ENCODE data around the gene DRD4. TPM values are rescaled to one million over a fixed set of nuclear protein-coding genes. Genes with fewer than 3 reads are reported as not detected.
A peak's percentile ranks its signal among the peaks of the same experiment; 100 is the strongest.

The DRD4 gene
- total and polyA plus RNA-seq, 9 of the 15 experiments (the other 6 are each of a cell fraction or from before 2014, with no cell fraction given): 0.04 to 0.95 (median 0.21) TPM; not detected in 5

DNA sequence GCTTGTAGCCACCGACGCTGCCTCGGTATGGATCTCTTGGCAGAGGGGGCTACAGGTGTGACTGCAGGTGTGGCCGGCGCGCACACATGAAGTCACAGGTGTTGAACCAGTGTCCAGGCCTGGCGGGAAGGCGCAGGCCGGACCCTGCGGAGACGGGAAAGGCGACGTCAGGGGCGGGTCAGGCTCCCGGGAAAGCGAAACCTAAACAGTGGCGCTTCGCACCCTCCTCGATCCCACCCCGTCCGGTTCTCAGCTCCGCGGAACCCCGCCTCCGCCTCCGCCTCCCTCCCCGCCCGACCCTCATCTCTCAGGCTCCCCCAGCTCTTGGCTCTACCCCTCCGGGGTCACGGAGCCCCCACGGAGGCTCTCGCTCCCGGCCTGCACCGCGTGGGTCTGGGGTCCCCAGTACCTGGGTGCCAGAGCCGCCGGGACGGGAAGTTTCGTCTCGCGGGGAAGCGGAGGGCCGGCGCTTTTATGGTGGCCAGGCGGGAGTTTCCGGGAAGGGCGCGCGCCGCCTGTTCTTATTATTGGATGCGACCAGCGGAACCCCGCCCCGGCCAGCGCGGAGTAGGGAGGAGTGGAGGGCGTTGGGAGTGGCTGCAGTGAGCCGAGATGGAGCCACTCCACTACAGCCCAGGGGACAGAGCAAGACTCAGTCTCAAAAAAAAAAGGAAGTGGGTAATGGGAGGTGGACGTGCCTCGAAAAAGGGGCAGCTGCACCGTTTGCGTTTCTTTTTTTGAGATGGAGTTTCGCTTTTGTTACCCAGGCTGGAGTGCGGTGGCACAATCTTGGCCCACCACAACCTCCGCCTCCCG, 21.4 kb upstream of the DRD4 start, which contains the start of gene IRF7 (continued):
- TF ChIP-seq, protein P1, sequence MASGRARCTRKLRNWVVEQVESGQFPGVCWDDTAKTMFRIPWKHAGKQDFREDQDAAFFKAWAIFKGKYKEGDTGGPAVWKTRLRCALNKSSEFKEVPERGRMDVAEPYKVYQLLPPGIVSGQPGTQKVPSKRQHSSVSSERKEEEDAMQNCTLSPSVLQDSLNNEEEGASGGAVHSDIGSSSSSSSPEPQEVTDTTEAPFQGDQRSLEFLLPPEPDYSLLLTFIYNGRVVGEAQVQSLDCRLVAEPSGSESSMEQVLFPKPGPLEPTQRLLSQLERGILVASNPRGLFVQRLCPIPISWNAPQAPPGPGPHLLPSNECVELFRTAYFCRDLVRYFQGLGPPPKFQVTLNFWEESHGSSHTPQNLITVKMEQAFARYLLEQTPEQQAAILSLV (tag; IDR thresholded peaks at IDR 0.05): no peak
- TF ChIP-seq ZNF57 (CRISPR knock-in tag; IDR thresholded peaks at IDR 0.05): no peak
- no peak for TF ChIP-seq ARID1B (IDR thresholded peaks at IDR 0.05)
- TF ChIP-seq, protein P2, sequence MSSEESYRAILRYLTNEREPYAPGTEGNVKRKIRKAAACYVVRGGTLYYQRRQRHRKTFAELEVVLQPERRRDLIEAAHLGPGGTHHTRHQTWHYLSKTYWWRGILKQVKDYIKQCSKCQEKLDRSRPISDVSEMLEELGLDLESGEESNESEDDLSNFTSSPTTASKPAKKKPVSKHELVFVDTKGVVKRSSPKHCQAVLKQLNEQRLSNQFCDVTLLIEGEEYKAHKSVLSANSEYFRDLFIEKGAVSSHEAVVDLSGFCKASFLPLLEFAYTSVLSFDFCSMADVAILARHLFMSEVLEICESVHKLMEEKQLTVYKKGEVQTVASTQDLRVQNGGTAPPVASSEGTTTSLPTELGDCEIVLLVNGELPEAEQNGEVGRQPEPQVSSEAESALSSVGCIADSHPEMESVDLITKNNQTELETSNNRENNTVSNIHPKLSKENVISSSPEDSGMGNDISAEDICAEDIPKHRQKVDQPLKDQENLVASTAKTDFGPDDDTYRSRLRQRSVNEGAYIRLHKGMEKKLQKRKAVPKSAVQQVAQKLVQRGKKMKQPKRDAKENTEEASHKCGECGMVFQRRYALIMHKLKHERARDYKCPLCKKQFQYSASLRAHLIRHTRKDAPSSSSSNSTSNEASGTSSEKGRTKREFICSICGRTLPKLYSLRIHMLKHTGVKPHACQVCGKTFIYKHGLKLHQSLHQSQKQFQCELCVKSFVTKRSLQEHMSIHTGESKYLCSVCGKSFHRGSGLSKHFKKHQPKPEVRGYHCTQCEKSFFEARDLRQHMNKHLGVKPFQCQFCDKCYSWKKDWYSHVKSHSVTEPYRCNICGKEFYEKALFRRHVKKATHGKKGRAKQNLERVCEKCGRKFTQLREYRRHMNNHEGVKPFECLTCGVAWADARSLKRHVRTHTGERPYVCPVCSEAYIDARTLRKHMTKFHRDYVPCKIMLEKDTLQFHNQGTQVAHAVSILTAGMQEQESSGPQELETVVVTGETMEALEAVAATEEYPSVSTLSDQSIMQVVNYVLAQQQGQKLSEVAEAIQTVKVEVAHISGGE (CRISPR knock-in tag; IDR thresholded peaks at IDR 0.05): peak in 1 of 3 experiments; percentile 86; a peak in 2 of 6 replicates
- TF ChIP-seq EWSR1 (IDR thresholded peaks at IDR 0.05; ENCODE audit: borderline replicate concordance, low read depth, partially characterized antibody): no peak
- no peak for TF ChIP-seq ZKSCAN8 (CRISPR knock-in tag; IDR thresholded peaks at IDR 0.05)
- TF ChIP-seq BCOR (IDR thresholded peaks at IDR 0.05): no peak
- TF ChIP-seq HMBOX1 (IDR thresholded peaks at IDR 0.05): no peak
- no peak for TF ChIP-seq MLLT1 (IDR thresholded peaks at IDR 0.05)
- TF ChIP-seq, protein P3, sequence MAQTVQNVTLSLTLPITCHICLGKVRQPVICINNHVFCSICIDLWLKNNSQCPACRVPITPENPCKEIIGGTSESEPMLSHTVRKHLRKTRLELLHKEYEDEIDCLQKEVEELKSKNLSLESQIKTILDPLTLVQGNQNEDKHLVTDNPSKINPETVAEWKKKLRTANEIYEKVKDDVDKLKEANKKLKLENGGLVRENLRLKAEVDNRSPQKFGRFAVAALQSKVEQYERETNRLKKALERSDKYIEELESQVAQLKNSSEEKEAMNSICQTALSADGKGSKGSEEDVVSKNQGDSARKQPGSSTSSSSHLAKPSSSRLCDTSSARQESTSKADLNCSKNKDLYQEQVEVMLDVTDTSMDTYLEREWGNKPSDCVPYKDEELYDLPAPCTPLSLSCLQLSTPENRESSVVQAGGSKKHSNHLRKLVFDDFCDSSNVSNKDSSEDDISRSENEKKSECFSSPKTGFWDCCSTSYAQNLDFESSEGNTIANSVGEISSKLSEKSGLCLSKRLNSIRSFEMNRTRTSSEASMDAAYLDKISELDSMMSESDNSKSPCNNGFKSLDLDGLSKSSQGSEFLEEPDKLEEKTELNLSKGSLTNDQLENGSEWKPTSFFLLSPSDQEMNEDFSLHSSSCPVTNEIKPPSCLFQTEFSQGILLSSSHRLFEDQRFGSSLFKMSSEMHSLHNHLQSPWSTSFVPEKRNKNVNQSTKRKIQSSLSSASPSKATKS (CRISPR knock-in tag; IDR thresholded peaks at IDR 0.05): no peak
- TF ChIP-seq, protein P4, sequence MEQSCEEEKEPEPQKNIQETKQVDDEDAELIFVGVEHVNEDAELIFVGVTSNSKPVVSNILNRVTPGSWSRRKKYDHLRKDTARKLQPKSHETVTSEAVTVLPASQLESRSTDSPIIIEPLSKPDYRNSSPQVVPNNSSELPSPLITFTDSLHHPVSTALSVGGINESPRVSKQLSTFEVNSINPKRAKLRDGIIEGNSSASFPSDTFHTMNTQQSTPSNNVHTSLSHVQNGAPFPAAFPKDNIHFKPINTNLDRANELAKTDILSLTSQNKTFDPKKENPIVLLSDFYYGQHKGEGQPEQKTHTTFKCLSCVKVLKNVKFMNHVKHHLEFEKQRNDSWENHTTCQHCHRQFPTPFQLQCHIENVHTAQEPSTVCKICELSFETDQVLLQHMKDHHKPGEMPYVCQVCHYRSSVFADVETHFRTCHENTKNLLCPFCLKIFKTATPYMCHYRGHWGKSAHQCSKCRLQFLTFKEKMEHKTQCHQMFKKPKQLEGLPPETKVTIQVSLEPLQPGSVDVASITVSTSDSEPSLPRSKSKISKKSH (CRISPR knock-in tag; IDR thresholded peaks at IDR 0.05): no peak
- TF ChIP-seq PPARD (CRISPR knock-in tag; IDR thresholded peaks at IDR 0.05): no peak
